GM23248 (cell line): ENCODE data around the gene RAB6B.

Experiments used
- EZH2 ChIP-seq: fragments of 200-600 bp; sonication (generic); IDR thresholded peaks from 2 replicates; pipeline ENCODE4 v1.6.1; 2018; ENCODE audit warnings: antibody characterized with exemption, mild to moderate bottlenecking; ENCODE audit not compliant: insufficient read depth, poor library complexity, severe bottlenecking
- EZH2phosphoT487 ChIP-seq: fragments of 200-600 bp; sonication (generic); IDR thresholded peaks from 2 replicates; pipeline ENCODE4 v1.6.1; 2018; ENCODE audit warnings: antibody characterized with exemption, moderate library complexity, mild to moderate bottlenecking, low read depth; ENCODE audit not compliant: insufficient read depth

DNA sequence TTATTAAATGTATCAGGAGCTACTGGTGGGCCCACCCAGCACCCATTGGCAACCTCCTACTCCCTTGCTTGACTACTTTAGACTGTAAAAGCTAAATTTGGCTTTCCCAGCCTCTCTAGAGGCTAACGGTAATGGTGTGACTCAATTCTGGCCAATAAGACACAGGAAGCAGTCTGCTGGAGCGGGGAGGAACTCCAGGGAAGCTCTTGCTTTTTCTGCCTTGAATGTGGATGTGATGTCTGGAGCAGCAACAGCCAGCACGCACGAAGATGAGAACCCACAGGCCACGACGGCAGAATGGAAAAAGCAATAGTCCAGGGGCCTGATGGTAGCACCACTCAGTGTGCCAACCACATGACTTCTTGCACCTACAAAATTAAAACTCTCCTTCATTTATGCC lies 39.9 kb downstream of the RAB6B start:
- TF ChIP-seq EZH2 (no peak), EZH2phosphoT487 (no peak)
